NCI-H2107 treated with DMSO at 0.1 percent for 48 hours (cell line): ENCODE results near the gene NISCH.

Source experiments
- DNase-seq: peaks from one replicate; lab custom pipeline; 2025; ENCODE audit not compliant: unreplicated experiment; lab: John Stamatoyannopoulos, UW

Gene NISCH

GRCh38 chr3:52536112-52536368 lies 80.6 kb downstream of the NISCH start:
- no peak for DNase-seq

- peak; percentile 87 for DNase-seq
These were observed 81.2 kb downstream of the NISCH start, which contains the start of gene UQCC5 for GRCh38 chr3:52536369-52537164. TSS of gene UQCC5 (plus strand) at chr3:52536605. CDS start at chr3:52536756, 151 bp downstream.

GRCh38 chr3:52537165-52537620 lies 81.8 kb downstream of the NISCH start:
- DNase-seq, result no peak

- DNase-seq, result no peak
These were observed 82.5 kb downstream of the NISCH start for GRCh38 chr3:52537726-52538421.

- no peak for DNase-seq
These were observed 83.7 kb downstream of the NISCH start for GRCh38 chr3:52539010-52539653.

- no peak for DNase-seq
These were observed 85.6 kb downstream of the NISCH start for GRCh38 chr3:52541050-52541449.
